Hepatic stellate cell (primary cell): ENCODE data around the gene SYTL5.
A peak's percentile ranks its signal among the peaks of the same experiment; 100 is the strongest.

ENCODE experiments used
- DNase-seq: peaks from one replicate; pipeline ENCODE4 v3.0.0; 2011; ENCODE audit warnings: low spot score

SYTL5 gene

DNA sequence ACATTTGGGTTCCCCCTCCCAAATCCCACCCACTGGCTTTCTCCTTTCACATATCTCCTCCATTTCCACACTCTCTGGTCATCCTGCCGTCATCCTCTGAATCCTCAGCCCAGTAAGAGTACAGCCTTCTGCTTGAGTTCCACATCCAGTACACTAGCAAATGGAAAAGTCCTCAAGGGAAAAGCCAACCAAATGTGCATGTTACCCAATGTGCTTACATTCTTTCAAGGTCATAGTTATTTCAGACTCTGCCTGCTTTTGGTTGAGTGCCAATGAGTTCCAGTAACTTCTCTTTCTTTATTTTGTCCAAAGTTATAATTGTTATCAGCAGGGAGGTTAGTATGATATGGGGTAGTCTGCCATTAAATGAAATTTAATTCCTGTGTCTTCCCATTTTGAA lies 136.3 kb downstream of the SYTL5 start:
- no peak for DNase-seq

DNA sequence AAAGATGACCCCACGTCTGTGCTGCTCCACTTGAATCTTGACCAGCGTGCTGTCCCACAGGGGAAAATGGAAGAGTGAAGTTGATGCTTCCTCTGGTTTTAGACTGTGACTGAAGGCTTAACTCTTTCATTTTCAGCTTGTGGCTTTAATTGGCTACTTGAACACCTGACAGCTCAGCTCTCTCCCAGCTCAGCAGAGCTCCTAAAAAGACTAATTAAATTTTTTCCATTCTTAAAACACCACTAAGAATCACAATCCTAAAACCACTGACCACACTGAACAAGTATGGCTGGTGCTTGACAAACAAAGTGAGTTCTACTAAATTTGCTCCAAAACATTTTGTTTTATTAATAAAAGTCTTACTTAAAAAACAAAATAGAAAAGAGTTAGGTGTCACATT lies 142.7 kb downstream of the SYTL5 start:
- DNase-seq = no peak

DNA sequence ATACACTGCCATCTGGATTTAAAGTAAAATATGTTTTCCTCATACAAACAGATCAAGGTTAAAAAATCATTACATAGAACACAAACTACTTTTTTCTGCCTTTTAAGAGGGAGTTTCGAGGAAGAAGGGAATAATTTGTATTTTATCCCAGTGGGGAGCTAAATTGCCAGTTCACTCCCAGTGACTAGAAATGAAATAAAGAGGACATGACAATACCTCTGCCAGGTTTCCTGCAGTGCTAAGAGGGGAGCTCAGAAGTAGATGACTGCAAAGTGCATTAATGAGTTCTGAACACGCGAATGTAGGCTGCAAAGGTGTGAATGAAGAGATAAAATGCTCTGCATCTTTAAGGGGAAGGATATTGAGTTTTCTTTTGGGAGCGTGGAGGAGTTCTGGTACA lies 144.6 kb downstream of the SYTL5 start:
- DNase-seq = no peak

DNA sequence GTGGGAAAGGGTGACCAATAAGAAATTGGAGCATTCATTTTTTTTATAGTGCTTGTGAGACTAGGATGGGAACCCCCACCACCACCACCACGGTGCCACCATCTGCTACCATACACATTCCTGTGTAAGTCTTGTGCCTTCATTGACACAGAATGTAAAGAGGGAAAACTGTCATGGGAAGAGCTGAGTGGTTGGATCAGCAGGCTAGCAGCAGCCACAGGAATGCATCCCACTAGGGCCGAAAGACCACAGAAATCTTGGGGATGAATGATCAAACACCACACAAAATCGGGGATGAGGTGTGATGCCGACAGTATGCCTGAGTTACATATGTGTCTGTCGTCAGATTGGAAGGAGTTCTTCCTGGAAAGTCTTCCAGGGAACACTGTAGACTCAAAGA lies 145.1 kb downstream of the SYTL5 start:
- no peak for DNase-seq

DNA sequence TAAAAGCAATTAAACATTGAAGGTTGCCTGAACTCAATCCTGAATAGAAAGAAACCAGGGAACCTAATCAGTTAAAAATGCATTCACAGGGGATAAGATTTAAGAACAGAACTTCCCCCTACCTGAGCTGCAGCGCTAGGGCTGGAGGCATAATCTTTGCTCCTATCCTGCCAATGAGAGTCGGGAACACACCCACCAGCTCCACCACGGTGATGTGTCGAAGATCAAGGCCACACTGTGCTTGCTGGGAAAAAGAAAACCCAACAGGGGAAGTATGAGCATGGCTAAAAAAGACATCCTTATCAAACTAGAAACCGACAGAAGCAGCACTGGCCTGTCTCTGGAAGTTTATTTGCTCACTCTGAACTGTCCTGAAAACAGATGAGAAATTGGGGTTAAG lies 148.0 kb downstream of the SYTL5 start:
- DNase-seq = no peak

DNA sequence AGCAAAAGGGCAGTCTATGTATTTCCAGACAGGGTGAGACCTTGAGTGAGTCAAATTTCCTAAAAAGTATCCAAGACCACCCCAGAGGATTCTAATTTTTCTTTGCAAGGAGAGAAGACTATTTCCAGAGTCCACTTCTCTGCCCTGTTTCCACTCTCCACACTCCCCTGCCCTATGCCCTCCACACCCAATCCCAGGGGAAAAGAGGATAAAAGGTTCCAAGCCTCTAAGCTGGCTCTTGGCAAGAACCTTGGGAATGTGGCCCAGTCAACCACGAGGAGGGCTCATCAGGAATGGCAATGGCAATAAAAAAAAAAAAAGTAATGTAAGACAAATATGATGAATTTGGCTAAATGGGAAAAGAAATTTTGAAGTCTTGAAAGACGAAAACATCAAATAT lies 148.5 kb downstream of the SYTL5 start:
- no peak for DNase-seq

DNA sequence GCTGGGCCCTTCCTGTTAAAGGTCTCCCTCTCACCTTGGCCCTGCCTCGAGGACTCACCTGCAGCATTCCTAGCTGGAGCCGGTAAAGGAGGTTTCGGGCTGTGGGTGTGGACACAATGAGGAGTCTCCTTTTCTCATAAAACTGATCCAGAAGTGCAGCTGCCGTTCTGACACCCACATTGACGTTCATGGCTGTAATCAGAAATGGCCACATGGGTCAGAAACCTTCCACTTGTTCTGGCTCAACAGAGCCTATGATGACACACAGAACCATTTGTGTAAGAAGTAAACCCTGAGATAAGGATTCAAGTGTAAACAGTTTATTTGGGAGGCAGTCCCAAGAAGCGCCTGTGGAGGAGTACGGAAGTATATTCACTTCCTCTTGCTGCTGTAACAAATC lies 150.5 kb downstream of the SYTL5 start:
- DNase-seq = no peak

DNA sequence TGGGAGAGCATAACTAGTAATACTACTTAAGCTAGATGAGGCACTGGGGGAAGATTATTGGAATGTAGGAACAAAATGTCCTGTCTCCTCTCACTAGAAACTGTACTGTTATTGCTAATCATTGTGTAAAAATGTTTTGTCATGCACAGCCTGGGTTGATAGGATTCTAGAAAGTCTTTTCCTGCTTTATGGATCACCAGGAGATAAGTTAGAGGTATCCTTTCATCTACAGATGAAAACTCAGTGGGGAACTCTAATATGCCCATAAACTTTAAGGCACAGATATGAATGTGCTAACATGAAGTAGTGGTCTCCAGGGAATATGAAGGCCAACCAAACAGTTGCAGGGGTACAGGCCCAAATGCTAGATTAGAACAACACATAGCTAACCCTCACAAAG lies 156.8 kb downstream of the SYTL5 start:
- no peak for DNase-seq

DNA sequence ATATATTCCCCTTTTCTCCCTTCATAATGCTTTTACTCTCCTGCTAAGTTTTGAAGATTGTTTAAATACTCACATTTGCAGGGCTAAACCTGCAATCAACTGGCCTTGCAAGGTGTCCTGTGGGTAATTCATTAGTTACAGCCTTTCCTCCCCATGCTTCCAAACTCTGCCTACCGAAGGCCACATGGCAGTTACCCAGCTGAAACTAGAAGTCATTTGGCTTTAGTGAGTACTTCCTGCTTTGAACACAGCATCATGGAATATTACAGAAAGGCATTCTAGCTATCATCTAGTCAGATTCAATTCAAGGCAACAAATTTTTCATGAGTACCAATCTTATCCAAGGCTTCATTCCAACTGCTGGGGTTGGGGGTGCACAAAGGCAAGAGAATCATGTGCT lies 158.7 kb downstream of the SYTL5 start:
- no peak for DNase-seq

DNA sequence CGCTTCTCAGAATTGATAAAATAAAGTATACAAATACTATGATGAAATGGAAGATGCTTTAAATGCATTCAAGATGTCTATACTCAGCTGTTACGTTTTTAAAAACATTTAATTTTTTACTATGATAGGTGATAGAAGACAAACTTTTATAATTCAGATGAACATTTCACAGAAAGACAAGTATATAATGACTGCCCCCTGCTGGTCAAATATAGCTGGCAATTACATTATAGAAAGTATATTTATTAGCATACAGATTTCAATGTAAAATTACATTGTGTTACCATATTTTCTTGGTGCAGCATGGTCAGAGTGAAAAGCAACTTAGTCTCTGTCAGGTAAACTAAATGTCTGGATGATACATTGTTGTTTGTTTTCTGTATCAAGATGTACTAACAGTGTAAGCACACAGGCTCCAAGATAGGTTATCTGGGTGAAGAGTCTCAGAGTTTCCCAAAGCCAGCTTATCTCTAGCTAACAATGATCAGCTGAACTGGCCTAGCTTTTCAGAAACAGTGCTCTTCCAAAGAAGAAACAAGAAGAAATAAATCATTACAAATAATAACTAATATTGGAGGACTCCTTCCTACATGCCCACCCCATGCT lies 160.2 kb downstream of the SYTL5 start:
- DNase-seq = no peak

DNA sequence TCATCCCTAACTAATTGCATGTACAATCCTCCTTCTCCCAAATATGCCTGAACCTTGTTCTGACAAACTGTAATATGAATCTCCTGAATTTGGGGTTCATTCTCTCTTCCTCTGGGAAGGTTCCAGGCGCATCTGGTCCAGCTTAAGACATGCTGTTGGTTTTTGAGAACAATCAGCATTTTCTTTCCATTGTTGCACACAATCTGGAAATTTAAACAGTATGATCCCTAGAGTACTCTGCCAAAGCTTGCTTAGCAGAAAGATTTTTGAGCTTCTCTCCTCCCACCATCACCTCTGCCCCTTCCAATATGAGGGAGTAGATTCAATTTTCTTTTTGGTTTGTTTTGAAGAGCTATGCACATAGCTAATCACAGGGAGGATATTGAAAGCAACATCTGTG lies 164.2 kb downstream of the SYTL5 start:
- DNase-seq = no peak

DNA sequence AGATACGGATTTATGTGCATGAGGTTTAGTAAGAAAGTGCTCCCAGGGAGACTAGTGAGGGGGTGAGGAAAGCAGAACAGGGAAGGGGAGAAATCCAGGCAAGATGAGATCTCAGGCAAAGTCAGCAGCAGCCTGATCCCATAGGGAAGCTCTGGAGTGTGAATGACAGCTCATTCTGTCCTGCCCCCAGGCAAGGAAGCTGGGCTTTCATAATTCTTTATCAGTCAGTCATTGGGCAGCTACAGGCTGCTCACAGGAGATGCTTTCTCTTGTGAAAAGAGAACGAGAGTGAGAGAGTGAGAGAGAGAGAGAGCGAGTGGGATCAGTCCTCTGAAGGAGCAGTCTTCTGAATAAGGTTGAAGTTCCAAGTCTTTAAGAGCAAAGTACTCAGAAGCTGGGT lies 166.2 kb downstream of the SYTL5 start:
- DNase-seq = no peak

DNA sequence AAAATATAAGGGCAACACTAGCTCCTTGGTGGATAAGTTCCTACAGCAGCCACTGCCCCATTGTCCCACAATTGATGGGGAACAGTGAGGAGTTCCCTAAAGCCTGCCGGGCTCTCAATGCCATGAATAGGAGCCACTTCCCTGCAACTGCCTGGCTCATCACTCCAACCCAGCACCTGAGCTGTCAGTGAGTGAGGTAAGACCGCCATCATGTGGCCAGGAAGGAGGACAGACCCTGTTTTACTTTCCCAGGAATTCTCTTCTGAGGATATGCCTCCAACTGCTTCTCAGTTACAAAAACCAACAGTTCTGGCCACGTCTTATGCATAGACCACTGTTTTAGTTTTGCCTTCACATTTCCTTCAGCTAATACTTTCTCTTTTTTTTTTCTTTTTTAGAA lies 168.8 kb downstream of the SYTL5 start:
- DNase-seq = peak; percentile 6

DNA sequence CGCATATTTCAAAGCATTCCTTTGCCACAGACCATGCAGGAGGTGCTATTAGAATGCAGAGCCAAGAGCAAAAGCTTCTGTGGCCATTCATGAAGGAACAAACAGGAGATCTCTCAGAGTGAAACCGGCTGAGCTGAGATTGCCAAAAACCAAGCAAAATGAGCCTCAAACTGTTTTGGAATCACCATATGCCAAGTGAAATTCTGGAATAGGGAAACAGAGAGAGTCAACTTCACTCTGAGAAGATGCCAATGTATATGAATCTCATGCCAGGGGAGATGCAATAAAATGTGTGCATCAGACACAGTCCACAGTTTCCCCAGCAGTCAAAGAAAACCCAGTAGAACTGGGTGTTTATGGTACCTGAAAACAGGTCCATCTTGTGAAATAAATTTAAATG lies 172.0 kb downstream of the SYTL5 start:
- no peak for DNase-seq
